HG03066 (cell line): Measurements from ENCODE around the gene SPDYE4.

Experiments used
- ATAC-seq: cut with Tn5 transposase; IDR thresholded peaks from one replicate; pipeline ENCODE4 v1.9.1; 2021; ENCODE audit warnings: low read depth; ENCODE audit not compliant: unreplicated experiment

SPDYE4 gene

GRCh38 chr17:8713878-8714277 lies 44.5 kb downstream of the SPDYE4 start:
- no peak for ATAC-seq

- no peak for ATAC-seq
Measured at GRCh38 chr17:8713315-8713714, 45.0 kb downstream of the SPDYE4 start.

- ATAC-seq: no peak
Measured at GRCh38 chr17:8712698-8713097, 45.6 kb downstream of the SPDYE4 start.

GRCh38 chr17:8711291-8711690 lies 47.1 kb downstream of the SPDYE4 start:
- no peak for ATAC-seq

GRCh38 chr17:8710813-8711212 lies 47.5 kb downstream of the SPDYE4 start:
- ATAC-seq: no peak

GRCh38 chr17:8709006-8709405 lies 49.3 kb downstream of the SPDYE4 start:
- ATAC-seq: no peak

GRCh38 chr17:8708025-8708461 lies 50.3 kb downstream of the SPDYE4 start:
- no peak for ATAC-seq

GRCh38 chr17:8707332-8708024 lies 50.9 kb downstream of the SPDYE4 start:
- no peak for ATAC-seq

GRCh38 chr17:8706431-8706830 lies 51.9 kb downstream of the SPDYE4 start:
- ATAC-seq: no peak

- no peak for ATAC-seq
Measured at GRCh38 chr17:8705427-8705826, 52.9 kb downstream of the SPDYE4 start.

GRCh38 chr17:8703001-8703400 lies 55.3 kb downstream of the SPDYE4 start:
- no peak for ATAC-seq

GRCh38 chr17:8701754-8702153 lies 56.6 kb downstream of the SPDYE4 start:
- no peak for ATAC-seq

- no peak for ATAC-seq
Measured at GRCh38 chr17:8701221-8701620, 57.1 kb downstream of the SPDYE4 start.
